Activated T-helper 1 cell treated with Interleukin-2 at 50 U/mL for 16 hours (primary cell): ENCODE measurements around the gene COMMD9.
A peak's percentile ranks its signal among the peaks of the same experiment; 100 is the strongest.
"Not testable (repeated sequence)": the region's sequence is repeated elsewhere in the genome, so short reads cannot be mapped to it uniquely, and the experiment has no call there.

Source experiments
- DNase-seq: peaks from one replicate; pipeline ENCODE4 v3.0.0-alpha.2; 2020; ENCODE audit warnings: low read depth

Gene COMMD9

DNA sequence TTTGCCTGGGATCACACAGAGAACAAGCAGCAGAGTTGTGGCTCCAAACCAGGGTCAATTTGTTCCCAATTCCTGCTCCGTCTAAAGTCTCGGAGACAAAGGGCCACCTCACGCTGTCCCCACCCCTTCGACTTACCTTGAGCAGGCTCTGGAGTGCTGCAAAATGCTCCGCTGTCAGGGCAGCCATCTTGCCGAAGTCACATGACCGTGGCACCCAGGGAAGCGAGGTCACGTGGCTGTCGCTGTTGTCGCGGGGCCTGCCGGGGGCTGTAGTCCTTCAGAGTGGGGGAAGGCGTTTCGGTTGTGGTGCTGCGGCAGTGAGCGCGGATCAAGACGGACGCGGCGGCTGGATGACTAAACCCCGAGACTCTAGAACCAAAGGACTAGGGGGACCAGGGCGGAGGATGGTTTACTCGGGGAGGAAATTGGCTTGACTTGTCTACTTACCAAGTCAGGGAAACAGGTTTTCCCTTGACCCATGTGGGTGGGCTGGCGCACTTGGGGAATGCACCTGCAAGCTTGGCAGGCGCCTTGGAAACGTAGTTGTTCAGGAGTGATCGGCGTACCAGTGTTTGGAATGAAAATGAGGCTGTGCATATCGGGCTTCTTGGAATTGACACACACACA is at the start of gene COMMD9:
Gene COMMD9, minus strand, starts transcription at position 199 of the 627 bp plus-strand sequence. Its CDS starts 12 bp downstream, at position 187.
- DNase-seq, result peak; percentile 90

DNA sequence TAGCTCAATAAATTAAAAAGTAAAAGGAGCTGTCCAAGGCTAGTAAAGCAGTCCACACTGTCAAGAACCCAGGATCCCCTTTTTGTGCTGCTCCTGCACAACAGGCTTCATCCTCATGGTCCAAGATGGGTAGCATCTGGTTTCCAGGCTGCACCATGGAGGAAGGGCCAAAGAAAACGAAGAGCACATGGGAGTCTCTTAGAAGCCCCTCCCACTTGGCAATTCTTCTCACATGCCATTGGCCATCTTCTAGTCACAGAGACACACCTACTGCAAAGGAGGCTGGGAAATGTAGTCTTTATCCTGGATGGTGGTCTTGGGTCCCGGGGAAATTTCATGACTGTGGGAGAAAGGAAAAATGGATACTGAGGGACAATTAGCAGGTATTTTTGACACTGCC is 44.7 kb upstream of the COMMD9 start:
- DNase-seq, result no peak

DNA sequence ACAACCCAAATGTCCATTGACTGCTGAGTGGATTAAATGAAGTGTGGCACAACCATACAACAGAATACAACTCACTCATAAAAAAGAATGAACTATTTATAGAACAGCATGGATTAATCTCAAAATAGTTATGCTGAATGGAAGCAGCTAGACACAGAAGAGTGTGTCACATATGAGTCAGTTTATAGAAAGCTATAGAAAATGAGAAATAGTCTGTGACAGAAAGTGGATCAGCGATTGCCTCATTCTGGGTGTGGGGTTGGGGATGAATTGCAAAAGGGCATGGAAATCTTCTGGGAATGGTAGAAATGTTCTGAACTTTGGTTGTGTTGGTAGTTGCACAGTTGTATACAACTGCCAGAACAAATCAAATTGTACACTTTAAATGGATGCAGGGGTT is 44.2 kb upstream of the COMMD9 start:
- no peak for DNase-seq

DNA sequence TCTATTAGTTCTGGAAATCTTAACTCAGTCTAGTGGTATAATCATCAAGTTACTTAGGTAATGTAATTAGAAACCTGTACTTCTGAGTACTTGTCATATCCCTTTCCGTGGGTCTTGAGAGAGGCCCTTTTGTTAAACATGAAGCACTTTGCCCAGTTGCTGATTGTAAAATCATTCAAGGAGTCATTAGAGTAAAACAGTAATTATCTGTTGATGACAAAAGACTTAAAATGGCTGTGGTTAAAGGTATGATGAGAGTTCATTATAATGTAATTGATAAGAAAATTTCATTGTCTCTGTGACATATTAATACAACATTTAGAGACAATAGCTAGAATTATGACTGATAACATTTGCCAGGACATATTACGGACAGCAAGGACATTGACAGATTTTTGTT is 41.2 kb upstream of the COMMD9 start:
- DNase-seq, result no peak

DNA sequence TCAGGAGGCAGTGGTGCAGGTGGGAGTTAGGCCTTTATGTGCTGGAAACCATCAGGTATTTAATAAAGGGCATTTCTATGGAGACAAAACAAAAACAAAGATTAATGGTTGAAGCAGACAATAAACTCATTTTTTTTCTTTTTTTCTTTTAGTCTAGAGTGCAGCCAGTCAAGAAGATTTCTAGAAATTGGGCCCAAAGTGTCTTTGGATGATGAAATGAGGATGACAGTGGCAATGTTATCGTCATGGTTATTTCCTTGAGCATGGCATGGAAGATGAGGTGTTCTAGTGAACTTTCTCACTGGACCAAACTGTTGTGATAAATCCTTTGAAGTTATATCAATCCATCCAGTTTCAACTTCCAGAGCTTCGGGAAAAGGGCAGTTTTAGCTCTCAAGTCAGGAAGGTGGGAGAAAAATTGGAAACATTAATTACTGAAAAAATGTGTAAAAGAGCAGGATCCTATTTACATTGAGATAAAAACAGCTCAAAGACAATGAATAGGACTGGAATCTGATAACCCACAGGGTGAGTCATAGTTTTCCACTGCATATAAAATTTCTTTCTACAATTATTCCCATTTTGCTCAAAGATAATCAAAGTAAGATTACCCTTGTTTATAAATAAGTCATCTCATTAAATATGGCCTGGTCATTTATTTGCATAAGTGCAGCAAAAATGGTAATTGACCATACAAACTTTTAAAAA is 39.9 kb upstream of the COMMD9 start:
- no peak for DNase-seq

DNA sequence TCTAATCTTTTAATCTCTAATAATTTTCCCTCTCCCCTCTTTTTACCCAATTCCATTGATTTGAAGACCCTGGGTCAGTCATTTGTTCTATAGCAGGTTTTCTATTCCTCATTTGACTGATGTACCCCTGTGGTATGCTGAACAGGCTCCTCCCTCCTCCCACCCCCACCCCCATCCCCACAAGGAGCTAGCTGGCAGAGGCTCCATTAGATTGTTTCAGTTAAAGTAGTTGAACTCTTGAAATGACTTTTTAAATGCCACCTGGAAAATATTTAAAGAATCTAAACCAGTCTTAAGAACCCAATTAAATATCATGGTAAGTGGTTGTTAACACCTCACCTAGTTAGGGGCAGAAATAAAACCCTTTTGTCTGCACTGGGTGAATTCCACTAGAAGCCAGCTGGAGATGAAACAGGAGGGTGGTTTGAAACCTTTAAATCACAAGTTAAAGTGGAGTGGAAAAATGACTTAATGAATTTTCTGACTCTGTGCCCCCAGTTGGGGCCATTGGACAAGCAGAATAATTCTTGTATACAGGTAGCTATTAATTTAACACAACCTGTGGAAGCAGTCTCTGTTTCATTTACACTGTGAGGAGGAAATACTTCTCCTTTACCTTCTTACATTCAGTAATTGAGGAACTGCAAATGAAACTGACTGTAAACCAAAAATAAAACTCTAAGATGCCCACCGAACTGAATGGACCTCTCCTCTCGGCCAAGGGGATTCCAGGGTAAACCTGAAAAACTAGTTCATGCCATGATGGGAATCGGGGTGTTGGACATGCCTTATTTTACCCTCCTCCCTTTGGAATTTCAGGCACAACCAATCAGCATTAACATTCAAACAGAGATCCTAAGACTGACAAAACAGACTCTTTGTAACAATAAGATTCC is 37.5 kb upstream of the COMMD9 start:
- DNase-seq, result no peak

DNA sequence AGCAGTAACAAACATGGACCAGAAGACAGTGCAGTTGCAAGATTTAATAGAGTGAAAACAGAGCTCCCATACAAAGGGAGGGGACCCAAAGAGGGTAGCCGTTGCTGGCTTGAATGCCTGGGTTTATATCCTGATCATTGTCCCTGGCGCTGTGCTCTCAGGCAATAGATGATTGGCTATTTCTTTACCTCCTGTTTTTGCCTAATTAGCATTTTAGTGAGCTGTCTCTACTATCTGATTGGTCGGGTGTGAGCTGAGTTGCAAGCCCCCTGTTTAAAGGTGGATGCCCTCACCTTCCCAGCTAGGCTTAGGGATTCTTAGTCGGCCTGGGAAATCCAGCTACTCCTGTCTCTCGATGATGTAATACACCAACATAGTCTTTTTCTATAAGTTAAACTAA is 36.2 kb upstream of the COMMD9 start:
- not testable (repeated sequence) for DNase-seq

DNA sequence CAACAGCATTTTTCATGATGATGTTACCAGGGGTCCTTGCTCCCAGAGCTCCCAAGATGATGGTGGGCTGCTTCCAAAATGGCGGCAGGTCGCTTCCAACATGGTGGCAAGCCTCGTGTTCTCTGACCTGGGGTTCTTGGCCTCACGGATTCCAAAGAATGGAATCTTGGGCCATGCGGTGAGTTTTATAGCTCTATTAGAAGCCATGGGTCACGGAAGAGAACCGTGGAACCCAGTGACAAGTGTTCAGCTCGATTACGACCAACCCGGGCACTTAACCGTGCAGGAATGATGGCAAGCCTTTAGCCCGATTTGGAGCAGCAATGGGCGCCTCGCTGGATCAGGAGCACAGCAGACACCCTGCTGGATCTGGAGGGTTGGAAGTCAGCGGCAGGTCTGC is 35.7 kb upstream of the COMMD9 start:
- DNase-seq, result not testable (repeated sequence)

DNA sequence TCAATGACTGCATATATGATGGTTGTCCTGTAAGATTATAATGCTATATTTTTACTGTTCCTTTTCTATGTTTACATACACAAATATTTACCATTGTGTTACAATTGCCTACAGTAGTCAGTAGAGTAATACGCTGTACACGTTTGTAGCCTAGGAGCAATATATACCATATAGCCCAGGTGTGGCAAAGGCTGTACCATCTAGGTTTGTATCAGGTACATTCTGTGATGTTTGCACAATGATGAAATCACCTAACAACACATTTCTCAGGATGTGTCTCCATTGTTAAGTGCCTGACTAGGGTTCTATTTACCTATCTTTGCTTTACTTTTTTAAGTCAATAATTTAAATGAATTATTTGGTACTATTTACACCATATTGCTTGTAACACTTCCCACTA is 28.8 kb upstream of the COMMD9 start:
- DNase-seq, result no peak

DNA sequence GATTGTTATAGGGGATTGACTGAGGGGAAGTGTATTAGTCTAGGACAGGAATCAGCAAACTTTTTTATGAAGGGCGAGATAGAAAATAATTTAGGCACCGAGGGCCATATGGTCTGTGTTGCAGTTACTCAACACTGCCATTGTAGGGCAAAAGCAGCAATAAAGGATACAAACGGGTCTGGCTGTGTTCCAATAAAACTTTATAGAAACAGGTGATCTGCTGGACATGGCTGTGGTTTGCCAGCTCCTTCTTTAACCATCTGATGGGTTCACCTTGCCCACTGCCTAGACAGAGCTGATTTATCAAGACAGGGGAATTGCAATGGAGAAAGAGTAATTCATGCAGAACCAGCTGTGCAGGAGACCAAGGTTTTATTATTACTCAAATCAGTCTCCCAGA is 26.8 kb upstream of the COMMD9 start:
- no peak for DNase-seq

DNA sequence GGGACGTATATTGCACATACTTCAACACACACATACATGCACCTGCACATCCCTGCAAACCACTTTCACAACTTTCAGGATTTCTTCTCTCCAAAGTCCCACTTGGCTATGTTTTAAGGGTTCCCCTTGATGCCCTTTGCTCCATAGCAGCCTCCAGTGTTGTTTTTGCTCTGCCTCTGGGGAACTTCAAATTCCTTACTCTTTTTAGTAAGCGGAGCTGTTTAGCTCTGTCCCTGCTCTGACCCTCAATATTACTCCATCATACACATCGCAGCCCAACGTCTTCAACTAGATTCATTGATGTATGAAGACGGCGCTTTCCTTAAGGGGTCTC is 25.2 kb upstream of the COMMD9 start:
- no peak for DNase-seq

DNA sequence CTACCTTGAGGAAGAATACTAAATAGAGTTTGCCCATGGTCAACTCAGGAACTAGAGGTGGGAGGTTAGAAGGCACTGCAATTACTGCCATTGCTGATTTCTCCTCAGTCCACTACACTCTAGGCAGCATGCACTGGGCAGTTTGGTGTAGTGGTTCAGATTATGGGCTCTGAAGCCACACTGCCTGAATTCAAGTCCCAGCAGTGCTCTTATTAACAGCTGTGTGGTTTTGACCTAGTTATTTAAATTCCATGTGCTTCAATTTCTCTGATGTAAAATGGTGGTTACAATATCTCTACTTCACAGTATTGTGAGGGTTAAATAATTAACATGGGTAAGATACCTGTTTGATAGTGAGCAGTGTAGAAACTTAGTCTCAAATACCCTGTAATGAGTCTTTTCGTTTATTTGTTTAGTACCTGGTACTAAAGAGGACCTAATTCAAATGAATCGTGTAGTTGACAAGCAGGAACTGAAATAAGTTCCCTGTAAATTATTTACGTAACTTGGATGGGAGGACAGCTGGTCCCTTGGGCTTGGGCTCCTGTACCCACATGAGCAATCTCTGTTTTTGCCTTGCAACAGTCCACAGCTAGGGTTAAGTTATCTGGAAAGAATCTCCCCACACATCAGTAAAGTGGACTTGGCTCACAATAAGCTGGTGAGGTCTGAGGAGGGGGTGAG is 24.7 kb upstream of the COMMD9 start:
- DNase-seq, result no peak

DNA sequence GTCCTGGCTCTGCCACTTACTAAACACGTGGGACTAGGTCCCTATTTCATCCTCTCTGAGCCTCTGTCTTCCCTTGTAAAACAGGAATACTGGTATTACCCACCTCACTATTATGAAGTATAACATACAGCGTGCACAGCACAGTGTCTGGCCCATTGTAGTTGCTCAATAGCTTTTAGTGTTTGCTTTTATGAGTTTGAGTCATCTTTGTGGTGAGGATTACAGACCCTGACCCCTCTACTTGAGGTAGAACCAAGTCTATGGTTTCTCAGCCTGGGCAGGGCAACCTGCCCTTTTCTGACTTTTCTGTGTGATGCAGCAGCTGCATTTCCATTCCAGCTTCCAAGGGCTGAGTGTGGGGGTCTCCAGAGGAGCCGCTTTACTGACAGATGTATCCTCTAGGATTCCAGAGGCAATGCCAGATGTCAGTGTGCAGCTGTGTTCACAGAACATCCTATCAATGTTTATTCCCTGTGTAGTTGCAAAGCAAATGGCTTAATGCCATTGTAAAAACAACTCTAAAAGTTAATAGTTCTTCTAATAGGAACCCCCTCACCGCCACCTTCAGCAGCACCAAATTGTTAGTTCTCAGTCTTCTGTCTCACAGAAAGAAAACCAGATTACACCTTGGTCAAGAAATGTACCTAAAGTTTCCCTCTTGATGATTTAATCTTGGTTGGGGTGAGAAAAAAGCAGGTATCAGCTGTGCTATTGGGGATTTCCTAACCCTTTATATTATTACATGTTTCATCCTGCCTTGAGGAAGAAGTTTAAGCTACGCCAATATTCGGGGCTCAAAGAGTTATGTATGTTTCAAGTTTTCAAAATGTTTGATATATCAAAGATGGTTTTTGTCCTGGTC is 23.6 kb upstream of the COMMD9 start:
- no peak for DNase-seq

DNA sequence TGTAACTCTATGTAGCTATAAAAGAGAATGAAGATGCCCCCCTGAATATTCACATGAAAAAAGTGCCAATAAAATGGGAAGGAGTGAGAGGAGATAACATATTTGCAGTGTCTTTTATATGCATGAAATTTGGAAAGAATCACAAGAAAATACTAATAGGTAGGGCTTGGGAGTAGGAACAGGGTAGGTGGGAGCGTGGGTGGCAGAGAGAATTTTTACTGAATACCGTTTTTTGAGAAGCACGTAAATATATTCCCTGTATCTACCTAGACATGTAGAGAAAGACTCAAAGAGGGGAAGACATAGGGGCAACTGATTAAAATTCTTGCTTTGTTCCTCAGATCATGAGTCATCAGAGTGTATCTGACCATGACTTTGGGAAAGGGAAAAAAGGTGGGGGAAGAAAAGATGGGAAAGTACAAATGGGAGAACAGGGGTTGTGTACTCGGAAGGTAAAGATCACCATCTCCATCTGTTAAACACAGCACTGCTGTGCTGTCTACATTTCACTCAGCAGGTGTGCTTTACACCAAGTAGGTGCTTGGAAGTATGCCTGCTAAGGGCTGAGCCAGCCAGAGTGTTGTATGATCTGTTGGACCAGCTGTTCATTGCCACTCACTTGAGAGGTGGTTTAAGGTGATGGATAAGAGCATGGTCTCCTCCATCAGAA is 22.8 kb upstream of the COMMD9 start:
- no peak for DNase-seq

DNA sequence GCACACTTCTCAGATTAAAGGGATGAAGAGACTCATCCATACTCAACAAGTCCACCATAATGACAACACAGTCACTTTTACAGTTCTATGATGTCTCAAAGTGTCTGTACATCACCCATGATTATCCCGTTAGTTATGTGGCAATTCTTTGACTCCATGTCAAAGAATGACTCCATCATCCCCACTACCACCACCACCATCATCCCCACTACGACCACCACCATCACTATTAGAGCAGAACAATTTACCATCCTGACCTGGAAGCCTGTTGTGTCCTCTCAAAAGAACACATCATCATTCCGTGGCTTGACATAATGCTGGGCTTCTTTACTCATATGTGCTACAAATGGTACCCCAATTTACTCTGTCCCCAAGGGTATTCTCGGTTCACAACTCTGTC is 20.6 kb upstream of the COMMD9 start:
- no peak for DNase-seq

DNA sequence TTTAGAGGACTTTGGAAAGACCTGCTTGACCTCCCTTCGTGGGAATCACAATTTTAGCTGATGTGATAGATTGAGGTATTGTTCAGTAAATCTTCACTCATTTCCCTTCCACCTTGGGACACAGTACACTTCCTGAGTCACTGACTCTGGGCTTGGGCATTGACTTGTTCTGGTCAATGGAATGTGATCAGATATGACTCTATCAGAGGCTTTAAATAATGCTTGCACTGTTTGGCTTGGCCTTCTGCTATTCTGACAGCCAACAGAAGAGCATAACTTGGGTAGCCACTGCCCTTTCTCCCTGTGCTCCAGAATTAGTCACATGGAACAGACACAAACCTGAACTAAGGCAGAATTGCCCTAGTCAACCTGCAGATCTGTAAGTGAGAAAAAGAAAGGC is 19.4 kb upstream of the COMMD9 start:
- no peak for DNase-seq

DNA sequence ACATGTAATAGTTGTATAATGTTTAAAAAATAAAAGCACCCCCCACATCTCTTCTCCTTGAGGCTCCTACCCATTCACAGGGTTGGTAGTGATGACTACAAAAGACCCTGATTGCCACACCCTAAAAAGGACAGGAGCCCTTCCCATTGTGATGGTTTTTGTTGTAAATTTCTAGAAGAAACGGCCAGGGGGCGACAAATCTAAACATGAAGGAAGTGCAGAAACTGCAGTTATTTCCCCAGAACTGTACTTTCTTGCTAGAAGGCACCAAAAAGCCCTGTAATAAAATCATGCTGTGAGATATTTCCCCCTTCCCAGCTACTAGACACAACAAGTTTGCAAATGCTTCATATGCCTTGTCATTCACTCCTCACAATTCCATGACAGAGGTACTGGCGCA is 17.7 kb upstream of the COMMD9 start:
- DNase-seq, result no peak

DNA sequence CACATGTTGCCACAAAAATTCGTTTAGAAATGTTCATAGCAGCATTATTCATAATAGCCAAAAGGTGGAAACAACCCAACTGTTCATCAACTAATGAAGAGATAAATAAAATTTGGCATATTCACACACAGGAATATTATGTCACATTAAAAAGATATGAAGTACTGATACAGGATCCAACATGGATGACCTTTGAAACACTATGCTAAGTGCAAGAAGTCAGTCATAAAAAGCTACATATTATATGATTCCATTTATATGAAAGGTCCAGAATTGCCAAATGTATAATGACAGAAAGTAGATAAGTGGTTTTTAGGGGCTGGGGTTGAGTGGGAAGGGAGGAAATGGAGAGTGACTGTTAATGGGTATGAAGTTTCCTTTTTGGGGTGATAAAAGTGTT is 15.8 kb upstream of the COMMD9 start:
- no peak for DNase-seq

DNA sequence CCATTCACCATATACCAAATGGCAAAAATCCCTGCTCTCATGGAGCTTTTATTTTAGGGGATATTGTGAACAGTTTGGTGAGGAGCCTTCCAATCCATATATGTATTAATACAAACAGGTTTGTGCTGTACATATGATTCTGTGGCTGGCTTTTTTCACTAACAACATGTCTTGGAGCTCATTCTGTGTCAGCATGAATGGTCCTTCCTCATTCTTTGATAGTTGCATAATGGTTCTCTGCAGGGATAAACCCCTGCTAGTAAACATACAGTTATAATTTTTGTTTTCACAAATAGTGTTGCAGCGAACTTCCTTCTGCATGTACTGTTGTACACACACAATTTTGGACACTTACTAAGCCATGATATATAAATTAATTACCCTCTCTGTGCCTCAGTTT is 15.1 kb upstream of the COMMD9 start:
- no peak for DNase-seq

DNA sequence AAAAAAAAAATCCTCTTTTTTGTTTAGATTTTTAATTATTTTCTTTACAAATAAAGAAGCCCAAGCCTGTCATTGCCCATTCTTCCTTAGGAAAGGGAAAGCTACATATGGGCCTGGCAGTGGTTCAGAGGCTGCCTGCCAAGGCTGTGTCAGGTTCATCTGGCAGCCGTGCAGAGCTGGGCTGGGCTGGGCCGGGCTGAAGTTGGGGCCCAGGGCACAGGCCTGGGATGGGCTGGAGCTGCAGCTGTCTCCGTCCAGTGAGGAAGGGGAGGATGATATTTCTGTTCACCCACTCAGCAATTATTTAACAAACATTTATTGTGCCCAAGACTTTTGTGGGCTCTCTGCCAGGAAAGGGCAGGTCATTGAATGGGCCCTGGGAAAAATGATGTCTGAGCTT is 11.4 kb upstream of the COMMD9 start:
- no peak for DNase-seq
